GM23338 (cell line): Measurements from ENCODE around the gene CS. TPM values are rescaled to one million over a fixed set of nuclear protein-coding genes. Genes with fewer than 3 reads are reported as not detected.

ENCODE experiments used
- ATAC-seq: fragments of 200-7000 bp; cut with Tn5 transposase; 3 replicates; pipeline ENCODE4 v1.9.1; 2020
- DNase-seq: peaks from one replicate; pipeline ENCODE4 v3.0.0-alpha.2; 2015; ENCODE audit warnings: low spot score
- H2AFZ ChIP-seq: fragments of 200-600 bp; sonication (generic); 2 replicates; pipeline ENCODE4 v1.8.0; 2016; ENCODE audit warnings: antibody characterized with exemption, mild to moderate bottlenecking, moderate library complexity
- H3F3A ChIP-seq: fragments of 200-600 bp; sonication (generic); replicated peaks from 2 replicates; pipeline ENCODE4 v1.8.0; 2017; ENCODE audit warnings: antibody characterized with exemption, mixed run types, low read depth
- H3K27ac ChIP-seq: fragments of 200-600 bp; sonication (generic); 2 replicates; pipeline ENCODE4 v1.6.1; 2016; ENCODE audit warnings: low read depth
- H3K27me3 ChIP-seq: fragments of 200-600 bp; sonication (generic); 2 replicates; pipeline ENCODE4 v1.8.0; 2016; ENCODE audit warnings: mild to moderate bottlenecking, mixed run types, moderate library complexity; ENCODE audit not compliant: insufficient read depth
- H3K36me3 ChIP-seq: fragments of 200-600 bp; sonication (generic); 2 replicates; pipeline ENCODE4 v1.8.0; 2016; ENCODE audit warnings: mild to moderate bottlenecking; ENCODE audit not compliant: insufficient read depth
- H3K4me1 ChIP-seq: fragments of 200-600 bp; sonication (generic); 2 replicates; pipeline ENCODE4 v1.8.0; 2016; ENCODE audit warnings: mild to moderate bottlenecking, moderate library complexity; ENCODE audit not compliant: insufficient read depth
- H3K4me2 ChIP-seq: fragments of 200-600 bp; sonication (generic); 2 replicates; pipeline ENCODE4 v1.7.1; 2017; ENCODE audit warnings: mixed run types
- H3K4me3 ChIP-seq: fragments of 200-600 bp; sonication (generic); 2 replicates; pipeline ENCODE4 v1.6.1; 2016; ENCODE audit warnings: mixed run types
- H3K79me2 ChIP-seq: fragments of 200-600 bp; sonication (generic); replicated peaks from 2 replicates; pipeline ENCODE4 v1.8.0; 2017; ENCODE audit warnings: mild to moderate bottlenecking; ENCODE audit not compliant: insufficient read depth
- H3K9me2 ChIP-seq: fragments of 200-600 bp; sonication (generic); 2 replicates; pipeline ENCODE4 v1.8.0; 2017; ENCODE audit not compliant: insufficient read depth
- H4K20me1 ChIP-seq: fragments of 200-600 bp; sonication (generic); replicated peaks from 2 replicates; pipeline ENCODE4 v1.8.0; 2017; ENCODE audit warnings: mild to moderate bottlenecking; ENCODE audit not compliant: insufficient read depth
- H3K27ac Mint-ChIP-seq: 2 replicates; pipeline ENCODE4 v1.8.0; 2020; ENCODE audit warnings: inconsistent platforms, mild to moderate bottlenecking, moderate library complexity, mixed read lengths
- H3K27me3 Mint-ChIP-seq: 3 replicates; pipeline ENCODE4 v1.8.0; 2022; ENCODE audit warnings: low read depth, mild to moderate bottlenecking, moderate library complexity, mixed read lengths, inconsistent platforms; ENCODE audit not compliant: insufficient read depth, poor library complexity
- H3K36me3 Mint-ChIP-seq: 3 replicates; pipeline ENCODE4 v1.8.0; 2021; ENCODE audit warnings: low read depth, mild to moderate bottlenecking, inconsistent platforms, moderate library complexity, mixed read lengths
- H3K4me1 Mint-ChIP-seq: 3 replicates; pipeline ENCODE4 v1.8.0; 2020; ENCODE audit warnings: mild to moderate bottlenecking, inconsistent platforms, mixed read lengths
- H3K4me3 Mint-ChIP-seq: 3 replicates; pipeline ENCODE4 v1.8.0; 2021; ENCODE audit warnings: moderate library complexity, mild to moderate bottlenecking, inconsistent platforms, mixed read lengths
- H3K9me3 Mint-ChIP-seq: 3 replicates; pipeline ENCODE4 v1.8.0; 2020; ENCODE audit warnings: moderate library complexity, mild to moderate bottlenecking, inconsistent platforms, mixed read lengths
- CREB1 ChIP-seq: fragments of 250-450 bp; sonication (Bioruptor Pico); IDR thresholded peaks from 2 replicates; pipeline ENCODE4 v1.5.0; 2020; ENCODE audit warnings: low read depth, mild to moderate bottlenecking, moderate library complexity
- EZH2 ChIP-seq: fragments of 200-600 bp; sonication (generic); IDR thresholded peaks from one replicate; pipeline ENCODE4 v1.8.0; 2017; ENCODE audit warnings: antibody characterized with exemption, mild to moderate bottlenecking, low read depth; ENCODE audit not compliant: unreplicated experiment
- EZH2phosphoT487 ChIP-seq: fragments of 200-600 bp; sonication (generic); IDR thresholded peaks from one replicate; pipeline ENCODE4 v1.8.1; 2018; ENCODE audit warnings: antibody characterized with exemption; ENCODE audit not compliant: unreplicated experiment
- JUNB ChIP-seq: IDR thresholded peaks from one replicate; pipeline ENCODE4 v1.6.1; 2016; ENCODE audit warnings: antibody characterized with exemption; ENCODE audit not compliant: unreplicated experiment
- STAT1 ChIP-seq: IDR thresholded peaks from one replicate; pipeline ENCODE4 v1.6.1; 2016; ENCODE audit warnings: antibody characterized with exemption; ENCODE audit not compliant: unreplicated experiment
- ZNF114 ChIP-seq: fragments of 250-450 bp; sonication (Bioruptor Pico); IDR thresholded peaks from 2 replicates; pipeline ENCODE4 v1.5.0; 2020; ENCODE audit warnings: mild to moderate bottlenecking, moderate library complexity
- ZNF331 ChIP-seq: fragments of 250-450 bp; sonication (Bioruptor Pico); IDR thresholded peaks from 2 replicates; pipeline ENCODE4 v1.5.0; 2020; ENCODE audit warnings: low read depth, mild to moderate bottlenecking, moderate library complexity
- polyA plus RNA-seq: library from polyadenylated mRNA; unstranded; fragments of >200 nt; fragmentation: Nextera tagmentation; extraction: Ambion mirVana; gene quantifications from 2 replicates; pipeline ENCODE4 v1.2.1, GENCODE V29; 2016
- total RNA-seq: library from RNA; depleted of rRNA; stranded (reverse); fragments of >200 nt; shearing (Covaris generic); gene quantifications from 2 replicates; pipeline ENCODE4 v1.2.3, GENCODE V29; 2014
- TF ChIP-seq, protein P1 (sequence below): fragments of 250-450 bp; sonication (Bioruptor Pico); IDR thresholded peaks from 2 replicates; pipeline ENCODE4 v1.5.0; 2020; ENCODE audit warnings: mild to moderate bottlenecking, moderate library complexity

CS gene
- total and polyA plus RNA-seq, 2 experiments from 2014 or later, result 63.3 to 166 TPM

DNA sequence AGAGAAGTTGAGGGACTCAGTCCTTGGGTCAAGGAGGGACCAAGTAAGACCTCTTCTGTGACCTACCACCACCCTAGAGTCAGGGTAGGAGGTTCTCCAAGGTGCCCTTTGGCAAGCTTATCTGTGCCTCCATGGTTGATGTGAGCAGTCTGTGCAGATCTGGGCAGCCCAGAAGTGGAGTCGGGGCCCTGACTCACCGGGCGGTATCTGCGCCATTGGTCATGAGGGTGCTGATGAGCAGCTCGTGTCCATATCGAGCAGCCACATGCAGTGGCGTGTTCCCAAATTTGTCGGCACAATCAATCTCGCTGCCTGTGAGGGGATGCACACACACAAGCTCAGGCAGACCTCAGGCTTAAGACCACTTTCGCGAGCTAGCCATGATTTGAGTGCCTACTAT, 47.0 kb downstream of the CS start (continued):
- TF ChIP-seq, protein P1, sequence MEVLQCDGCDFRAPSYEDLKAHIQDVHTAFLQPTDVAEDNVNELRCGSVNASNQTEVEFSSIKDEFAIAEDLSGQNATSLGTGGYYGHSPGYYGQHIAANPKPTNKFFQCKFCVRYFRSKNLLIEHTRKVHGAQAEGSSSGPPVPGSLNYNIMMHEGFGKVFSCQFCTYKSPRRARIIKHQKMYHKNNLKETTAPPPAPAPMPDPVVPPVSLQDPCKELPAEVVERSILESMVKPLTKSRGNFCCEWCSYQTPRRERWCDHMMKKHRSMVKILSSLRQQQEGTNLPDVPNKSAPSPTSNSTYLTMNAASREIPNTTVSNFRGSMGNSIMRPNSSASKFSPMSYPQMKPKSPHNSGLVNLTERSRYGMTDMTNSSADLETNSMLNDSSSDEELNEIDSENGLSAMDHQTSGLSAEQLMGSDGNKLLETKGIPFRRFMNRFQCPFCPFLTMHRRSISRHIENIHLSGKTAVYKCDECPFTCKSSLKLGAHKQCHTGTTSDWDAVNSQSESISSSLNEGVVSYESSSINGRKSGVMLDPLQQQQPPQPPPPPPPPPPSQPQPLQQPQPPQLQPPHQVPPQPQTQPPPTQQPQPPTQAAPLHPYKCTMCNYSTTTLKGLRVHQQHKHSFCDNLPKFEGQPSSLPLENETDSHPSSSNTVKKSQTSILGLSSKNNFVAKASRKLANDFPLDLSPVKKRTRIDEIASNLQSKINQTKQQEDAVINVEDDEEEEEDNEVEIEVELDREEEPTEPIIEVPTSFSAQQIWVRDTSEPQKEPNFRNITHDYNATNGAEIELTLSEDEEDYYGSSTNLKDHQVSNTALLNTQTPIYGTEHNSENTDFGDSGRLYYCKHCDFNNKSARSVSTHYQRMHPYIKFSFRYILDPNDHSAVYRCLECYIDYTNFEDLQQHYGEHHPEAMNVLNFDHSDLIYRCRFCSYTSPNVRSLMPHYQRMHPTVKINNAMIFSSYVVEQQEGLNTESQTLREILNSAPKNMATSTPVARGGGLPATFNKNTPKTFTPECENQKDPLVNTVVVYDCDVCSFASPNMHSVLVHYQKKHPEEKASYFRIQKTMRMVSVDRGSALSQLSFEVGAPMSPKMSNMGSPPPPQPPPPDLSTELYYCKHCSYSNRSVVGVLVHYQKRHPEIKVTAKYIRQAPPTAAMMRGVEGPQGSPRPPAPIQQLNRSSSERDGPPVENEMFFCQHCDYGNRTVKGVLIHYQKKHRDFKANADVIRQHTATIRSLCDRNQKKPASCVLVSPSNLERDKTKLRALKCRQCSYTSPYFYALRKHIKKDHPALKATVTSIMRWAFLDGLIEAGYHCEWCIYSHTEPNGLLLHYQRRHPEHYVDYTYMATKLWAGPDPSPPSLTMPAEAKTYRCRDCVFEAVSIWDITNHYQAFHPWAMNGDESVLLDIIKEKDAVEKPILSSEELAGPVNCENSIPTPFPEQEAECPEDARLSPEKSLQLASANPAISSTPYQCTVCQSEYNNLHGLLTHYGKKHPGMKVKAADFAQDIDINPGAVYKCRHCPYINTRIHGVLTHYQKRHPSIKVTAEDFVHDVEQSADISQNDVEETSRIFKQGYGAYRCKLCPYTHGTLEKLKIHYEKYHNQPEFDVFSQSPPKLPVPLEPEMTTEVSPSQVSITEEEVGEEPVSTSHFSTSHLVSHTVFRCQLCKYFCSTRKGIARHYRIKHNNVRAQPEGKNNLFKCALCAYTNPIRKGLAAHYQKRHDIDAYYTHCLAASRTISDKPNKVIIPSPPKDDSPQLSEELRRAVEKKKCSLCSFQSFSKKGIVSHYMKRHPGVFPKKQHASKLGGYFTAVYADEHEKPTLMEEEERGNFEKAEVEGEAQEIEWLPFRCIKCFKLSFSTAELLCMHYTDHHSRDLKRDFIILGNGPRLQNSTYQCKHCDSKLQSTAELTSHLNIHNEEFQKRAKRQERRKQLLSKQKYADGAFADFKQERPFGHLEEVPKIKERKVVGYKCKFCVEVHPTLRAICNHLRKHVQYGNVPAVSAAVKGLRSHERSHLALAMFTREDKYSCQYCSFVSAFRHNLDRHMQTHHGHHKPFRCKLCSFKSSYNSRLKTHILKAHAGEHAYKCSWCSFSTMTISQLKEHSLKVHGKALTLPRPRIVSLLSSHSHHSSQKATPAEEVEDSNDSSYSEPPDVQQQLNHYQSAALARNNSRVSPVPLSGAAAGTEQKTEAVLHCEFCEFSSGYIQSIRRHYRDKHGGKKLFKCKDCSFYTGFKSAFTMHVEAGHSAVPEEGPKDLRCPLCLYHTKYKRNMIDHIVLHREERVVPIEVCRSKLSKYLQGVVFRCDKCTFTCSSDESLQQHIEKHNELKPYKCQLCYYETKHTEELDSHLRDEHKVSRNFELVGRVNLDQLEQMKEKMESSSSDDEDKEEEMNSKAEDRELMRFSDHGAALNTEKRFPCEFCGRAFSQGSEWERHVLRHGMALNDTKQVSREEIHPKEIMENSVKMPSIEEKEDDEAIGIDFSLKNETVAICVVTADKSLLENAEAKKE (CRISPR knock-in tag), result no peak

DNA sequence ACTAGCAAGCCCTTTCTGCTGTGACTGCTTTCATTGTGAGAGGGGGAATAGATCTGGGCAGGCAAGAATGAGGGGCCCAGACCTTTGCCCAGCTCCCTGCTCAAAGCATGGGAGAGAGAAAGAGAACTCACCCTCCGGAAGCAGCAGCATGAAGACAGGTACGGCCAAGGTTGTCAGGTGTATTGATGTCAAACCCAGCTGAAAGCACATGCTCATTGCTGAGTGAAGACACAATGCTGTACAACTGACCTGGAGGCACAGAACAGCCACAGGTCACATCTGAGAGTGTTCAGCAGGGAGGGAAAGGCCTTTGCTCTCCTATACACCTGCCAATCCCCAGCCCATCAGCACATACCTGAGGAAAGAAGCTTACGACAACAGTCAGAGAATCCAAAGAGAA, 47.5 kb downstream of the CS start:
- peaks cover 10% of the 10 kb centered on the region; the same call in 1 of the 2 replicates for H3K79me2 ChIP-seq
- DNase-seq (no peak), ATAC-seq (no peak)
- peaks cover 10% of the 10 kb centered on the region; the same call in 1 of the 2 replicates for H3K4me1 ChIP-seq
- Mint-ChIP-seq H3K4me3 (no peak overlapping the region), H3K27ac (no peak overlapping the region), H3K36me3 (peaks cover 69% of the 10 kb centered on the region), H3K4me1 (peaks cover 14% of the 10 kb centered on the region), H3K9me3 (no peaks in the 10 kb centered on the region), H3K27me3 (peaks cover 13% of the 10 kb centered on the region)
- peaks cover 16% of the 10 kb centered on the region for H4K20me1 ChIP-seq
- H3K4me3 ChIP-seq, result no peak overlapping the region
- H3K4me2 ChIP-seq, result no peak overlapping the region
- H3K27me3 ChIP-seq, result no peaks in the 10 kb centered on the region
- no peaks in the 10 kb centered on the region for H3K9me2 ChIP-seq
- peaks cover 23% of the 10 kb centered on the region for H3F3A ChIP-seq
- H3K36me3 ChIP-seq, result peaks cover 66% of the 10 kb centered on the region
- no peak overlapping the region for H3K27ac ChIP-seq
- TF ChIP-seq ZNF331 (CRISPR knock-in tag) (no peak), ZNF114 (CRISPR knock-in tag) (no peak)
- no peak overlapping the region for H2AFZ ChIP-seq

DNA sequence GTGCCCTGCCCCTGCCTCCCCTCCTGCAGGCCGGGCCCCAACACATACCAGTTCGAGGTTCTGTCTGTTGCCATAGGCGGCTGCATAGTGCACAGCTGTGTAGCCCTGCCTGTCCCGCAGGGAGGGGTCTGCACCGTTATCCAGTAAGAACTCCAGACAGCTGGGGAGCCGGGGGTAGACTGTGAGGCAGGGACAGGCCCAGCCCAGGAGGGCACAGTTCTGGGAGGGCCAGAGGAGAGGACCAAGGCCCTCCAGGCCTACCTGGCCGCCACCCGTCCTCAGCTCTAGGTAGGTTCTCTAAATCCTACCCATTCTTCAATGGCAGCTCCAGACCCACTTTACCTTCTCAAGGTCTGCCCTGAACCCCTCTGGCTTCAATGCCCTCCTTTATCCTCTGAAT, 51.4 kb downstream of the CS start:
- Mint-ChIP-seq H3K4me3 (no peak overlapping the region), H3K27ac (no peak overlapping the region), H3K36me3 (peaks cover 74% of the 10 kb centered on the region), H3K9me3 (no peaks in the 10 kb centered on the region), H3K4me1 (no peaks in the 10 kb centered on the region), H3K27me3 (peaks cover 4% of the 10 kb centered on the region)
- no peaks in the 10 kb centered on the region for H3K79me2 ChIP-seq
- H3K4me1 ChIP-seq, result no peaks in the 10 kb centered on the region
- H3K4me2 ChIP-seq, result no peak overlapping the region
- H3K9me2 ChIP-seq, result no peaks in the 10 kb centered on the region
- peaks cover 3% of the 10 kb centered on the region; the same call in 1 of the 2 replicates for H4K20me1 ChIP-seq
- H3K4me3 ChIP-seq, result no peak overlapping the region
- no peaks in the 10 kb centered on the region for H3K27me3 ChIP-seq
- ATAC-seq (no peak), DNase-seq (no peak)
- H3K27ac ChIP-seq, result no peak overlapping the region
- TF ChIP-seq STAT1, result no peak
- no peak for TF ChIP-seq CREB1 (CRISPR knock-in tag)
- TF ChIP-seq EZH2phosphoT487, result no peak
- no peak for TF ChIP-seq JUNB
- no peak for TF ChIP-seq EZH2
- H3K36me3 ChIP-seq, result peaks cover 64% of the 10 kb centered on the region
- H2AFZ ChIP-seq, result no peak overlapping the region
- peaks cover 7% of the 10 kb centered on the region for H3F3A ChIP-seq
